Measurements from ENCODE around the gene MAGEL2.
"Not testable (repeated sequence)": the region's sequence is repeated elsewhere in the genome, so short reads cannot be mapped to it uniquely, and the experiment has no call there.

Gene MAGEL2

DNA sequence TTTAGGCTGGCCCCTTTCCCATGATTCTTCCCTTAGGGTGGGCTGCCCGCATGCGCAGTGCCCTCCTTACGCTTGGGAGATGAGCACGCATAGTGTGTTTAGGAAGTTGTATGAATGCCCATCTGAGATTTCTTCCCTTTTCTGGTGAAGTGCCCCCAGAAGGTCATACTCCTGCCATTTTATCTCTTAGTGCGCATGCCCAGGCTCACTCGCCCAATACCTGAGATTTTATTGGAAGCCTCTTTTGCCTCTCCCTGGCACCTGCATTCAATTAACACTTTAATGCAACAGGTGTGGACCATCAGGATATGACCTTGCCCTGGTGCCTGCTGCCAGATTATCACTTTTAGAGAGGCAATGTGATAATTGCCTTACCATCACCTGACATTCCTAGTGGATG lies 45.5 kb downstream of the MAGEL2 start:
- DNase-seq = no peak

DNA sequence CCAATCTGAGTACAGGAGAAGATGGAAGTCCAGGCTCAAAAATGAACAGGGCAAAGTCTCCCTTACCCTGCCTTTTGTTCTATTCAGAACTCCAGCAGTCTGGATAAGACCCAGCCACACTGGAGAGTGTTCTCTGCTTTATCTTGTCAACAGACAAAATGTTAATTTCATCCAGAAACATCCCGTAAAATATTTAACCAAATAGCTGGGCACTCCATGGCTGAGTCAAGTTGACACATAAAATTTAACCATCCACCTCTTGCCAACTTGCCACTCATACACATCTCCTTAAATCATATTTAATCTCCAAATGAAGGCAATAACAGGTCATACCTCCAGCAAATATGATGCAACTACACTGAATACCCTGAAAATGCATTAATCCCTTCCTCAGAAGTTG lies 48.6 kb downstream of the MAGEL2 start:
- no peak for DNase-seq

DNA sequence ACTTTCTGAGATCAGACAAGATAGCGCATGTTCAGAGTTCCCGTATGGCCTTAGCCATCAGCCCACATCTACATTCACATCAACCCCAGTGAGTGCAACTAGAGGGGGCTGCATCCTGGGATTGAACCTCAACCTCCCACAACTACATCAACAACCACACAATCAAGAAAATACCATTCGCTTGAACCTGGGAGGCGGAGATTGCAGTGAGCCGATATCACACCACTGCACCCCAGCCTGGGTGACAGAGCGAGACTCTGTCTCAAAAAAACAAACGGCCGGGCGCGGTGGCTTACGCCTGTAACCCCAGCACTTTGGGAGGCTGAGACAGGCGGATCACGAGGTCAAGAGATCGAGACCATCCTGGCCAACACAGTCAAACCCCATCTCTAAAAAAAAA lies 50.4 kb downstream of the MAGEL2 start:
- DNase-seq = not testable (repeated sequence)

DNA sequence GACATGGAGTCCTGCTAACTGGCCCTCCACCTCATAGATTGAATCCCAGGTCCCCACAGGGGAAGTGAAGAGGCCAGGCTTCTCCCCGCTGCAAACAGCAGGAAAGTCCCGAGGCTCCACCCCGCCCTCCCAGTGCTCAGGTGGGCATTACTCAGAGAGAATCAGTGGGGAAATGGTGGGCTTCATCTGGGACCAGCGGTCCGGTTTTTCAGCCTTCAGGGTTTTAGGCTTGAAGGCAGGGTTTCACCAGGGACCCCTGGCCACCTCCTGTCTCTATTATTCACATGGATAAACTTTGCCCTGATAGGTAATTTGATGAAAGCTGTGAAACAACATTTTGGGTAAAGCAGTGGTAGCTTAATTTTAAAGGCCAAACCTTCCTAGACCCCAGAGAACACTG lies 50.9 kb downstream of the MAGEL2 start:
- no peak for DNase-seq

DNA sequence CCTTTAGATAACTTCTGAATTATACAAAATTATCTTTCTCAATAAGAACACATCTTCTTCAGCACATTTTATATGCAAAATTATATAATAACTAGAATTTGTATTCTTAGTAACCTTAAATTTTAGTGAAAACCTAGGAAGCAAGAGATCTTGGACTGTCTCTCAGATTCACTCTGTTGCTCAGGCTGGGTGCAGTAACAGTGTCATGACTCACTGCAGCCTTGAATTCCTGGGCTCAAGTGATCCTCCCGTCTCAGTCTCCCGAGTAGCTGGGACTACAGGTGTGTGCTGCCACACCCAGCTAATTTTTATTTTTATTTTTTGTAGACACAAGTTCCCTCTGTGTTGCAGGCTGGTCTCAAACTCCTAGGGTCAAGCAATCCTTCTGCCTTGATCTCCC lies 52.3 kb downstream of the MAGEL2 start:
- no peak for DNase-seq

DNA sequence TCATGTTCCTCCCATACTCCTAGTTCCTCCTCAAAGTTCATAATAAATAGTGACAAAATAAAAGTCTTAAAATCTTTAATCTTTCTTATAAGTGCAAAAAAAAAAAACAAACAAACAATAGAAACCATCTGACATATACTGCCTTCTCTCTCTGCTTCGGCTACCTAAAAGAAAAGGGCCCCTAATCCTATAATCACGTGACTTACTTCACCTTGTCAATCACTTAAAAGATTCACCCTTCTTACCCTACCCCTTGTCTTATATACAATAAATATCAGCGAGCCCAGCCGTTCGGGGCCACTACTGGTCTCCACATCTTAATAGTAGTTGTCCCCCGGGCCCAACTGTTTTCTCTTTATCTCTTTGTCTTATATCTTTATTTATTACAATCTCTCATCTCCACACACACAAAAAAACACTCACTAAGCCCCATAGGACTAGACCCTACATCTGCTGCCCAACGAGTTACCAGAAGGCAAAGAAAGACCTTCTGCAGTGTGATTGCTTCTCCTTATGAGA lies 53.4 kb downstream of the MAGEL2 start:
- DNase-seq = no peak
